Suppressor macrophage treated with lipopolysaccharide for 1 hour (primary cell): Measurements from ENCODE around the gene PPID.
"Not testable (repeated sequence)": the region's sequence is repeated elsewhere in the genome, so short reads cannot be mapped to it uniquely, and the experiment has no call there.

Experiments used
- DNase-seq, 3 donors: peaks; one replicate each; pipeline ENCODE4 v3.0.0-alpha.2; 2020 to 2022

Gene PPID

GRCh38 chr4:158722917-158723793 lies at the start of gene PPID:
PPID (minus strand) TSS chr4:158723396; CDS start chr4:158723288, 108 bp downstream.
- peak; percentile 97 to 98 (median 97) for DNase-seq

- DNase-seq = no peak
Measured at GRCh38 chr4:158771776-158772175, 48.6 kb upstream of the PPID start.

GRCh38 chr4:158770671-158771070 lies 47.5 kb upstream of the PPID start:
- DNase-seq = no peak

- DNase-seq = peak; percentile 82 to 94 (median 92)
Measured at GRCh38 chr4:158769175-158769921, 46.2 kb upstream of the PPID start.

- peak; percentile 89 to 95 (median 90) for DNase-seq
Measured at GRCh38 chr4:158768555-158769174, 45.5 kb upstream of the PPID start, which contains the start of gene FNIP2. FNIP2 (plus strand) TSS chr4:158769026; CDS start chr4:158769213, 187 bp downstream.

GRCh38 chr4:158767451-158767850 lies 44.3 kb upstream of the PPID start:
- DNase-seq = peak; percentile 27 to 67 (median 64)

GRCh38 chr4:158766434-158767044 lies 43.3 kb upstream of the PPID start:
- DNase-seq = peak; percentile 64 to 85 (median 81)

- no peak for DNase-seq
Measured at GRCh38 chr4:158763462-158763861, 40.3 kb upstream of the PPID start.

GRCh38 chr4:158762553-158762952 lies 39.4 kb upstream of the PPID start:
- no peak for DNase-seq

- DNase-seq = peak in 1 of 3 donors; percentile 21
Measured at GRCh38 chr4:158760866-158761265, 37.7 kb upstream of the PPID start.

GRCh38 chr4:158759539-158759938 lies 36.3 kb upstream of the PPID start:
- not testable (repeated sequence) for DNase-seq

GRCh38 chr4:158758703-158759102 lies 35.5 kb upstream of the PPID start:
- no peak for DNase-seq

- no peak for DNase-seq
Measured at GRCh38 chr4:158758142-158758541, 34.9 kb upstream of the PPID start.

GRCh38 chr4:158756588-158756987 lies 33.4 kb upstream of the PPID start:
- no peak for DNase-seq

- DNase-seq = not testable (repeated sequence)
Measured at GRCh38 chr4:158755819-158756218, 32.6 kb upstream of the PPID start.

GRCh38 chr4:158754385-158755180 lies 31.4 kb upstream of the PPID start:
- DNase-seq = no peak

- no peak for DNase-seq
Measured at GRCh38 chr4:158750379-158750778, 27.2 kb upstream of the PPID start.

- not testable (repeated sequence) for DNase-seq
Measured at GRCh38 chr4:158746537-158746936, 23.3 kb upstream of the PPID start.

- DNase-seq = no peak
Measured at GRCh38 chr4:158741326-158742021, 18.3 kb upstream of the PPID start.

GRCh38 chr4:158739600-158739999 lies 16.4 kb upstream of the PPID start:
- no peak for DNase-seq

GRCh38 chr4:158738866-158739265 lies 15.7 kb upstream of the PPID start:
- no peak for DNase-seq
